B cell (primary cell): ENCODE data around the gene STX7.

ENCODE experiments used
- EZH2 ChIP-seq: IDR thresholded peaks from 2 replicates; pipeline ENCODE4 v1.6.1; 2012; ENCODE audit warnings: borderline replicate concordance, low read depth, mild to moderate bottlenecking, moderate library complexity, low read length; ENCODE audit not compliant: insufficient read depth, poor library complexity, severe bottlenecking
- TF ChIP-seq, protein P1 (sequence below): fragments of 200-600 bp; IDR thresholded peaks from one replicate; pipeline ENCODE4 v1.8.0; 2022; ENCODE audit warnings: antibody characterized with exemption, mild to moderate bottlenecking

DNA sequence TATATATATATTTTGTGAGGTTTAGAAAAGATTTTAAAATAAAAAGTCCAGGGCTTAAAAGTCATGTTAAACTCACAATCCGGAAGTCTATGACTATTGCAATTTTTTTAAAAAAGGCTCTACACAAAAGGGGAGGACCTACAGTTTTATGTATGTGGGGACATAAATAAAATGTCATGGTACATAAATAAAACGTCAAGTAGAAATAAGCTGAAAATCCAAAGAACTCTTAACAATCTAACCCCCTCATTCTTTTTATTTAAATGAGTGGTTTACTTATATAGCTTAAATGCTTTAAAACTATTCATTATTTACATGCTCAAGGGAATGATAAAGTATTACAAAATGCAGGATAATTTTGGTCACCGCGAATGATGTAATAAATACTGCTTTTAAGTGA, 36.2 kb downstream of the STX7 start:
- TF ChIP-seq, protein P1, sequence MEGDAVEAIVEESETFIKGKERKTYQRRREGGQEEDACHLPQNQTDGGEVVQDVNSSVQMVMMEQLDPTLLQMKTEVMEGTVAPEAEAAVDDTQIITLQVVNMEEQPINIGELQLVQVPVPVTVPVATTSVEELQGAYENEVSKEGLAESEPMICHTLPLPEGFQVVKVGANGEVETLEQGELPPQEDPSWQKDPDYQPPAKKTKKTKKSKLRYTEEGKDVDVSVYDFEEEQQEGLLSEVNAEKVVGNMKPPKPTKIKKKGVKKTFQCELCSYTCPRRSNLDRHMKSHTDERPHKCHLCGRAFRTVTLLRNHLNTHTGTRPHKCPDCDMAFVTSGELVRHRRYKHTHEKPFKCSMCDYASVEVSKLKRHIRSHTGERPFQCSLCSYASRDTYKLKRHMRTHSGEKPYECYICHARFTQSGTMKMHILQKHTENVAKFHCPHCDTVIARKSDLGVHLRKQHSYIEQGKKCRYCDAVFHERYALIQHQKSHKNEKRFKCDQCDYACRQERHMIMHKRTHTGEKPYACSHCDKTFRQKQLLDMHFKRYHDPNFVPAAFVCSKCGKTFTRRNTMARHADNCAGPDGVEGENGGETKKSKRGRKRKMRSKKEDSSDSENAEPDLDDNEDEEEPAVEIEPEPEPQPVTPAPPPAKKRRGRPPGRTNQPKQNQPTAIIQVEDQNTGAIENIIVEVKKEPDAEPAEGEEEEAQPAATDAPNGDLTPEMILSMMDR = no peak
- TF ChIP-seq EZH2 = no peak
